GM20000 (cell line): ENCODE data around the gene KCNK13.

Experiments
- DNase-seq: peaks from one replicate; pipeline ENCODE4 v3.0.0; 2012; ENCODE audit warnings: low spot score
- TF ChIP-seq, protein P1 (sequence below): IDR thresholded peaks from 2 replicates; pipeline ENCODE4 v1.5.1; 2012; ENCODE audit warnings: mild to moderate bottlenecking, control low read depth; ENCODE audit errors: extremely low read depth, missing control alignments

KCNK13 gene

DNA sequence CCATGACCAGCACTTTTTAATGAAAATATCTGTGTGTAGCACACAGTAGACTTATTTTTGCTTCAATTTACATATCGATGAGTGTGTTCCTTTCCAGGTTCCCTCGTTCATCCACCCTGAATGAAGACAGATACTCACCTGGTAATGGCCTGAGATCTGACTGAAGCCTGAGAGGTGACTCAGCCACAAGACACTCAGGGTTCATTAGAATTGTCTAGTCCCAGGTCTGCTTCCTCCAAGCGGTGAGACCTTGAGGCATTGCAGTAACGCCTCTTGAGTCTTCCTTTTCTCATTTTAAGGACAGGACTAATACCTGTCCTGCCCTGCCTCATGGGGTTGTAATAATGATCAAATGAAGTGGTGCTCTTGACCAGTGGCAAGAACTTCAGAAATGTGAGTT, 11.5 kb upstream of the KCNK13 start:
- TF ChIP-seq, protein P1, sequence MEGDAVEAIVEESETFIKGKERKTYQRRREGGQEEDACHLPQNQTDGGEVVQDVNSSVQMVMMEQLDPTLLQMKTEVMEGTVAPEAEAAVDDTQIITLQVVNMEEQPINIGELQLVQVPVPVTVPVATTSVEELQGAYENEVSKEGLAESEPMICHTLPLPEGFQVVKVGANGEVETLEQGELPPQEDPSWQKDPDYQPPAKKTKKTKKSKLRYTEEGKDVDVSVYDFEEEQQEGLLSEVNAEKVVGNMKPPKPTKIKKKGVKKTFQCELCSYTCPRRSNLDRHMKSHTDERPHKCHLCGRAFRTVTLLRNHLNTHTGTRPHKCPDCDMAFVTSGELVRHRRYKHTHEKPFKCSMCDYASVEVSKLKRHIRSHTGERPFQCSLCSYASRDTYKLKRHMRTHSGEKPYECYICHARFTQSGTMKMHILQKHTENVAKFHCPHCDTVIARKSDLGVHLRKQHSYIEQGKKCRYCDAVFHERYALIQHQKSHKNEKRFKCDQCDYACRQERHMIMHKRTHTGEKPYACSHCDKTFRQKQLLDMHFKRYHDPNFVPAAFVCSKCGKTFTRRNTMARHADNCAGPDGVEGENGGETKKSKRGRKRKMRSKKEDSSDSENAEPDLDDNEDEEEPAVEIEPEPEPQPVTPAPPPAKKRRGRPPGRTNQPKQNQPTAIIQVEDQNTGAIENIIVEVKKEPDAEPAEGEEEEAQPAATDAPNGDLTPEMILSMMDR, result no peak
- no peak for DNase-seq

DNA sequence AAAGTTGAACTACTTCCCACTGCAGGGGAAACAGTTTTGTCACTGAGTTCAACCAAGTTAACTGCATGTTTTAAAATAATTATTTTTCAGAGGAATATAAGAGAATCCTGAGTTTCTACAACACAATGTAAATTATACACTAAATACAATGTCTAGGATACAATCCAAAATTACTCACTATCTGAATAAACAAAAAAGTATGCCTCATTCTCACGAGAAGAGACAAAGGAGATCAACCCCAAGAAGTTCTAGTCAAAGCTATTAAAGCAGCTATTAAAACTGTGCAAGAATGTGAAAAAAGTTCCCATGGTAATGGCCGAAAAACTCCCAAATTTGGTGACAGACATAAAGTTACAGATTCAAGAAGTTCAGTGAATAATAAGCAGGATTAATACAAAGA, 8.8 kb upstream of the KCNK13 start:
- no peak for DNase-seq
- TF ChIP-seq, protein P1, result no peak

DNA sequence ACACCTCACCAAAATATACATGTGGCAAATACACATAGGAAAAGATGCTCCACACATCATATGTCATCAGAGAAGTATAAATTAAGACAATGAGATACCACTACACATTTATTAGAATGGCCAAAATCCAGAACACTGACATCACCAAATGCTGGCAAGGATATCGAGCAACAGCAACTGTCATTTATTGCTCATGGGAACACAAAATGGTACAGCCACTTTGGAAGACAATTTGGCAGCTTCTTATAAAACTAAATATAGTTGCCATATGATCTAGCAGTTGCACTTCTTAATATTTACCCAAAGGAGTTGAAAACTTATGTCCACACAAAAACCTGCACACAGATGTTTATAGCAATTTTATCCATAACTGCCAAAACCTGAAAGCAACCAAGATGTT, 7.0 kb upstream of the KCNK13 start:
- DNase-seq, result no peak
- TF ChIP-seq, protein P1, result no peak

DNA sequence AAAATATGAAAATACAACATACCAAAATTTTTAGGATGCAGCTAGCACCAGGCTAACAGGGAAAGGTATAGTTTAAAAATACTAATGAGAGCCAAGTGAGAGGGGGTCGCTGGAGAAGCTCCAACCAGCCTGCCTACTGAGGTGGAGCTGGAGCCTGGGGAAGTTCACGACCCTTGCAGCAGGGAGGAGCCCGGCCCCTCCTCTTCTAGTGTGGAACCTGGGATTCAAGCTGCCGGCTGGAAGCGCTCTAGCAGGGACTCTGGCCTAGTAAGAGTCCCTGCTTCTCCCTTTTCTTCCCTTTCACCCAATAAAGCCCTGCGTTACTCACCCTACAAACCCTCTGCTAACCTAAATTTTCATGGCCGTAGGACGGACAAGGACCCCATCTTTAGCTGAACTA, 5.0 kb upstream of the KCNK13 start:
- TF ChIP-seq, protein P1, result no peak
- DNase-seq, result no peak

DNA sequence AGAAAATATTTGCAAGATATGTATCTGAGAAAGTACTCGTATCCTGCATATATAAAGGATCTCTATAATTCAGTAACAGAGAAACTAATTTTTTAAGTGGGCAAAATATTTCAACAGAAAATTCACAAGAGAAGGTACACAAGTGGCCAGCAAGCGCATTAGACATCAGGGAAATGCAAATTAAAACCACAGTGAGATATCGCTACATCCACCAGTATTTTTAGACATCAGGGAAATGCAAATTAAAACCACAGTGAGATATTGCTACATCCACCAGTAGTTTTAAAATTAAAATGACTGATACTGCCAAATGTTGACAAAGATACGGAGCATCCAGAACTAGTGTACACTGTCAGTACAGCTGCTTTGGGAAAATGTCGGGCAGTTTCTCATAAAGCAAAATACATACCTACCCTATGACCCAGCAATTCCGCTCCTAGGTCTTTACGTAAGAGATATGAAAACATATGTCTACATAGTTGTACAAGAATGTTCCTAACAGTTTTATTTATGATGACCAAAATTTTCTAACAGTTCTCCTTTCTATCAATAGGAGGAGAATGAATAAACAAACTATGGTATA, 2.8 kb upstream of the KCNK13 start:
- TF ChIP-seq, protein P1, result no peak
- DNase-seq, result no peak

DNA sequence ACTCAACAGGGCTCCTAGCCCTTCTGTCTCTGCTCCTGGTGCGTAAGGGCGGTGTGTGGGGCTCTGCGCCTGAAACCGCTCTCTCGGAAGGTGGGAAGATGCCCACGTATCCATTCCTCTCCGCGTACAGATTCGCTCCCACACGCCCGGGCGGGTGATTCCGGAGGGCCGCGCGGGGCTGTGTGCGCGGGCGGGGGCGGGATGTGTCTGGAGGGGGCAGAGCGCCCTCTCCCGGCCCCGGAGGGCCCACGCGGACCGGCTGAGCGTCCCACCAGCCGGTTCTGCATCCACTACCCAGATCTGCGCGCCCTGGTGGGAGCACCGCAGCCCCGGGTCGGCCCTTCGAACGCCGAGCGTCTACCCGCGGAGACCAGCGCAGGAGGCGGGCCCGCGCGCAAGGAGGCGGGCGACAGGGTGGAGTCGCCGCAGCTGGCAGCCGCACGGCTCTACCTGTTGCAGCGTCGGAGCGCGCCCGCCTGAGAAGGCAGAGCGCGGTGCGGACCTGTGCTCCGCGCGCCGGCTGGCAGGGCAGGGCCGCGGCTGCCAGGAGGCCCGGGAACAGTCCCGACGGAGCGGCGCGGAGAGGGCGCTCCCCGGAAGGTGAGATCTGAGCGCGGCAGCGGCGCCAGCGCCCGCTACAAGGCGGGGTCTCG, 1.4 kb upstream of the KCNK13 start:
- DNase-seq, result peak; percentile 88
- TF ChIP-seq, protein P1, result peak; percentile 34

DNA sequence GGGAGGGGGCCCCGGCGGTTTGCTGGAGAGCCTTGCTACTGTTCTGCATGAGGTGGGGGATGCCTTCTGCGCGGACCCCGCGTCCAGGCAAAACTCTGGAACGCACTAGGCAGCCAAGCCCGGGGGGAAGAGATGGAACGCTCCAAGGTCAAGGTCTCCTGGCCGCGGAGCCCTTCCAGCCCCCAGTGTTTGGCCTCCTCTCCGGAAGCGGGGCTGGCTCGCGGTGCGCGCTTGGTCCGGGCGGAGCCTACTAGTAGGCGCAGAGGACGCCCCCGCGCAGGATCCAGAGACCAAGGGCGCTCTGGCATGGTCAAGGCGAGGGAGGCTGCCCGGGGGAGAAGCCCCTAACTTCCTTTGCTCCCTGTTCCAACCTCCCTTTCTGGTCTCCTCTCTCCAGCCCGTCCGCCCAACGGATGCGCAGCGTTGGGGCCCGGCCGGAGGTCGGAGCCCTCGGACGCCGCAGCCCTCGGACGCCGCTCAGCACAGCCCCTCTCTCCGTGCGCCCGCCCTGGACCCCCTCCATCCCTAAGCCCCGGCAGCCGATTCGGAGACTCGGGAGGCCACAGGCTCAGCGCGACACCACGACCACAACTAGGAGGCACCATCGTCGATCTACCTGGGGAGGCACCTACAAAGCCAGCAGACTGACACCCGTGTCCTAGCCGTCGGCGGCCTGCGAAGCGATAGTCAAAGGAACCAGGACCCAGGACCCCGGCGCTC, 669 bp upstream of the KCNK13 start:
- DNase-seq, result peak; percentile 62
- TF ChIP-seq, protein P1, result no peak
